T-helper 17 cell (primary cell): Measurements from ENCODE around the gene ETV5. TPM values are rescaled to one million over a fixed set of nuclear protein-coding genes. Genes with fewer than 3 reads are reported as not detected.

ENCODE experiments used
- ATAC-seq: fragments of 150-1000 bp; cut with Tn5 transposase; 2 replicates; pipeline ENCODE4 v1.10.0; 2021; ENCODE audit warnings: mild to moderate bottlenecking, moderate library complexity
- DNase-seq, 3 donors: peaks; one replicate each; pipeline versions ENCODE4 v3.0.0 to v3.0.0-alpha.2; 2020 to 2021
- H3K9me3 ChIP-seq: one replicate; pipeline ENCODE4 v1.7.0; 2013; ENCODE audit warnings: low read length, mild to moderate bottlenecking; ENCODE audit not compliant: control insufficient read depth, poor library complexity, severe bottlenecking
- H3K27ac Mint-ChIP-seq: one replicate; pipeline ENCODE4 v1.8.0; 2022; ENCODE audit warnings: mild to moderate bottlenecking, moderate library complexity, mixed read lengths
- H3K27me3 Mint-ChIP-seq: one replicate; pipeline ENCODE4 v1.8.0; 2022; ENCODE audit warnings: mixed read lengths
- H3K36me3 Mint-ChIP-seq: one replicate; pipeline ENCODE4 v1.8.0; 2022; ENCODE audit warnings: low read depth, mixed read lengths
- H3K4me1 Mint-ChIP-seq: one replicate; pipeline ENCODE4 v1.8.0; 2022; ENCODE audit warnings: mild to moderate bottlenecking, mixed read lengths
- H3K4me3 Mint-ChIP-seq: one replicate; pipeline ENCODE4 v1.8.0; 2022; ENCODE audit warnings: mild to moderate bottlenecking, moderate library complexity, mixed read lengths
- total RNA-seq, 4 donors: library from RNA in 2 of 4; stranded (reverse) in 2 of 4; gene quantifications; one replicate each; pipeline ENCODE4 v1.2.3 and lab custom pipeline; 2022 to 2026

Gene ETV5
- total RNA-seq, 2 donors from 2014 or later: 0.70 TPM; not detected in 1

- no peak for ATAC-seq
- Mint-ChIP-seq H3K36me3 (peaks cover 3% of the 10 kb centered on the region), H3K27ac (no peak overlapping the region), H3K4me1 (no peaks in the 10 kb centered on the region), H3K4me3 (no peak overlapping the region), H3K27me3 (peaks cover 70% of the 10 kb centered on the region)
- no peak for DNase-seq
- H3K9me3 ChIP-seq: no peaks in the 10 kb centered on the region
These were observed 27.2 kb downstream of the ETV5 start for GRCh38 chr3:186081678-186082077.

- peaks cover 64% of the 10 kb centered on the region for H3K27me3 Mint-ChIP-seq
- ATAC-seq (no peak), DNase-seq (no peak)
- no peak overlapping the region for H3K4me3 Mint-ChIP-seq
- H3K36me3 Mint-ChIP-seq: peaks cover 3% of the 10 kb centered on the region
- H3K4me1 Mint-ChIP-seq: no peaks in the 10 kb centered on the region
- H3K27ac Mint-ChIP-seq: no peak overlapping the region
- H3K9me3 ChIP-seq: no peaks in the 10 kb centered on the region
These were observed 27.9 kb downstream of the ETV5 start for GRCh38 chr3:186080849-186081438.

- no peak overlapping the region for H3K4me3 Mint-ChIP-seq
- H3K36me3 Mint-ChIP-seq: no peaks in the 10 kb centered on the region
- ATAC-seq (no peak), DNase-seq (no peak)
- H3K27ac Mint-ChIP-seq: no peak overlapping the region
- no peaks in the 10 kb centered on the region for H3K4me1 Mint-ChIP-seq
- no peaks in the 10 kb centered on the region for H3K9me3 ChIP-seq
- peaks cover 54% of the 10 kb centered on the region for H3K27me3 Mint-ChIP-seq
These were observed 29.0 kb downstream of the ETV5 start for GRCh38 chr3:186079925-186080324.

- H3K9me3 ChIP-seq: no peaks in the 10 kb centered on the region
- Mint-ChIP-seq H3K27ac (no peak overlapping the region), H3K4me3 (no peak overlapping the region), H3K4me1 (no peaks in the 10 kb centered on the region), H3K36me3 (no peaks in the 10 kb centered on the region), H3K27me3 (peaks cover 39% of the 10 kb centered on the region)
- no peak for ATAC-seq
- no peak for DNase-seq
These were observed 31.4 kb downstream of the ETV5 start for GRCh38 chr3:186077466-186077865.

GRCh38 chr3:186075931-186076567 is 32.8 kb downstream of the ETV5 start:
- no peak for DNase-seq
- Mint-ChIP-seq H3K36me3 (no peaks in the 10 kb centered on the region), H3K4me3 (no peak overlapping the region), H3K4me1 (no peaks in the 10 kb centered on the region), H3K27ac (no peak overlapping the region), H3K27me3 (peaks cover 37% of the 10 kb centered on the region)
- no peaks in the 10 kb centered on the region for H3K9me3 ChIP-seq
- no peak for ATAC-seq

- H3K9me3 ChIP-seq: no peaks in the 10 kb centered on the region
- ATAC-seq: no peak
- H3K4me1 Mint-ChIP-seq: no peaks in the 10 kb centered on the region
- H3K4me3 Mint-ChIP-seq: no peak overlapping the region
- H3K27me3 Mint-ChIP-seq: peaks cover 37% of the 10 kb centered on the region
- H3K27ac Mint-ChIP-seq: no peak overlapping the region
- H3K36me3 Mint-ChIP-seq: no peaks in the 10 kb centered on the region
- DNase-seq: no peak
These were observed 33.4 kb downstream of the ETV5 start for GRCh38 chr3:186075489-186075888.

- Mint-ChIP-seq H3K4me1 (peaks cover 2% of the 10 kb centered on the region), H3K27me3 (peaks cover 25% of the 10 kb centered on the region), H3K4me3 (no peak overlapping the region), H3K36me3 (peaks cover 2% of the 10 kb centered on the region), H3K27ac (no peak overlapping the region)
- DNase-seq: no peak
- no peak for ATAC-seq
- H3K9me3 ChIP-seq: no peaks in the 10 kb centered on the region
These were observed 35.2 kb downstream of the ETV5 start for GRCh38 chr3:186073641-186074040.

- Mint-ChIP-seq H3K27ac (no peak overlapping the region), H3K4me3 (no peak overlapping the region), H3K4me1 (peaks cover 5% of the 10 kb centered on the region), H3K36me3 (peaks cover 4% of the 10 kb centered on the region), H3K27me3 (peaks cover 17% of the 10 kb centered on the region)
- DNase-seq (no peak), ATAC-seq (no peak)
- H3K9me3 ChIP-seq: no peaks in the 10 kb centered on the region
These were observed 37.9 kb downstream of the ETV5 start for GRCh38 chr3:186070996-186071395.

GRCh38 chr3:186070550-186070949 is 38.3 kb downstream of the ETV5 start:
- Mint-ChIP-seq H3K4me1 (peaks cover 5% of the 10 kb centered on the region), H3K4me3 (no peak overlapping the region), H3K36me3 (peaks cover 4% of the 10 kb centered on the region), H3K27me3 (peaks cover 17% of the 10 kb centered on the region), H3K27ac (no peak overlapping the region)
- ATAC-seq (no peak), DNase-seq (no peak)
- no peaks in the 10 kb centered on the region for H3K9me3 ChIP-seq

GRCh38 chr3:186070133-186070532 is 38.8 kb downstream of the ETV5 start:
- peaks cover 4% of the 10 kb centered on the region for H3K36me3 Mint-ChIP-seq
- H3K27ac Mint-ChIP-seq: no peak overlapping the region
- DNase-seq: no peak
- no peak for ATAC-seq
- no peaks in the 10 kb centered on the region for H3K9me3 ChIP-seq
- H3K27me3 Mint-ChIP-seq: peaks cover 17% of the 10 kb centered on the region
- no peak overlapping the region for H3K4me3 Mint-ChIP-seq
- peaks cover 5% of the 10 kb centered on the region for H3K4me1 Mint-ChIP-seq

GRCh38 chr3:186069199-186069598 is 39.7 kb downstream of the ETV5 start:
- H3K4me1 Mint-ChIP-seq: peaks cover 5% of the 10 kb centered on the region
- DNase-seq (no peak), ATAC-seq (no peak)
- peaks cover 19% of the 10 kb centered on the region for H3K27me3 Mint-ChIP-seq
- H3K36me3 Mint-ChIP-seq: peaks cover 4% of the 10 kb centered on the region
- H3K4me3 Mint-ChIP-seq: no peak overlapping the region
- no peaks in the 10 kb centered on the region for H3K9me3 ChIP-seq
- H3K27ac Mint-ChIP-seq: no peak overlapping the region

- H3K4me3 Mint-ChIP-seq: no peak overlapping the region
- peaks cover 26% of the 10 kb centered on the region for H3K27me3 Mint-ChIP-seq
- DNase-seq: no peak
- peaks cover 4% of the 10 kb centered on the region for H3K36me3 Mint-ChIP-seq
- H3K9me3 ChIP-seq: no peaks in the 10 kb centered on the region
- peaks cover 5% of the 10 kb centered on the region for H3K4me1 Mint-ChIP-seq
- no peak for ATAC-seq
- H3K27ac Mint-ChIP-seq: peak overlapping the region; percentile 94
These were observed 40.7 kb downstream of the ETV5 start for GRCh38 chr3:186068243-186068552.

- Mint-ChIP-seq H3K27ac (peak overlapping the region; percentile 94), H3K27me3 (peaks cover 31% of the 10 kb centered on the region), H3K4me1 (peaks cover 5% of the 10 kb centered on the region), H3K4me3 (peak overlapping the region; percentile 89), H3K36me3 (peaks cover 4% of the 10 kb centered on the region)
- ATAC-seq: peak; percentile 52
- no peak for DNase-seq
- H3K9me3 ChIP-seq: no peaks in the 10 kb centered on the region
These were observed 41.3 kb downstream of the ETV5 start for GRCh38 chr3:186067360-186068242.
